ENCODE data around the gene ADGRA1. TPM values are rescaled to one million over a fixed set of nuclear protein-coding genes. Genes with fewer than 3 reads are reported as not detected.

Gene ADGRA1
- polyA plus RNA-seq, 4 donors, result 1.2 to 1.9 (median 1.5) TPM

GRCh38 chr10:133055470-133055869, 32.3 kb upstream of the ADGRA1 start:
- no peak for DNase-seq (ENCODE audit: low read depth in 4 of 4, low spot score in 3 of 4)

- no peak for DNase-seq (ENCODE audit: low read depth in 4 of 4, low spot score in 3 of 4)
These were observed 31.7 kb upstream of the ADGRA1 start for GRCh38 chr10:133056001-133056400.

- DNase-seq (ENCODE audit: low read depth in 4 of 4, low spot score in 3 of 4), result no peak
These were observed 31.0 kb upstream of the ADGRA1 start for GRCh38 chr10:133056651-133057178.

GRCh38 chr10:133058331-133059092, 29.2 kb upstream of the ADGRA1 start:
- no peak for DNase-seq (ENCODE audit: low read depth in 4 of 4, low spot score in 3 of 4)

- no peak for DNase-seq (ENCODE audit: low read depth in 4 of 4, low spot score in 3 of 4)
These were observed 28.6 kb upstream of the ADGRA1 start for GRCh38 chr10:133059093-133059470.

- no peak for DNase-seq (ENCODE audit: low read depth in 4 of 4, low spot score in 3 of 4)
These were observed 28.2 kb upstream of the ADGRA1 start for GRCh38 chr10:133059571-133059970.

- no peak for DNase-seq (ENCODE audit: low read depth in 4 of 4, low spot score in 3 of 4)
These were observed 27.7 kb upstream of the ADGRA1 start for GRCh38 chr10:133060022-133060421.

GRCh38 chr10:133060466-133060865, 27.3 kb upstream of the ADGRA1 start:
- no peak for DNase-seq (ENCODE audit: low read depth in 4 of 4, low spot score in 3 of 4)

GRCh38 chr10:133060881-133061280, 26.8 kb upstream of the ADGRA1 start:
- DNase-seq (ENCODE audit: low read depth in 4 of 4, low spot score in 3 of 4), result no peak

- no peak for DNase-seq (ENCODE audit: low read depth in 4 of 4, low spot score in 3 of 4)
These were observed 26.3 kb upstream of the ADGRA1 start for GRCh38 chr10:133061296-133062038.

- DNase-seq (ENCODE audit: low read depth in 4 of 4, low spot score in 3 of 4), result no peak
These were observed 25.6 kb upstream of the ADGRA1 start for GRCh38 chr10:133062085-133062484.

GRCh38 chr10:133062635-133063034, 25.1 kb upstream of the ADGRA1 start:
- no peak for DNase-seq (ENCODE audit: low read depth in 4 of 4, low spot score in 3 of 4)

- no peak for DNase-seq (ENCODE audit: low read depth in 4 of 4, low spot score in 3 of 4)
These were observed 20.3 kb upstream of the ADGRA1 start for GRCh38 chr10:133067149-133068105.

GRCh38 chr10:133068111-133069032, 19.4 kb upstream of the ADGRA1 start:
- no peak for DNase-seq (ENCODE audit: low read depth in 4 of 4, low spot score in 3 of 4)

GRCh38 chr10:133069033-133069525, 18.6 kb upstream of the ADGRA1 start:
- no peak for DNase-seq (ENCODE audit: low read depth in 4 of 4, low spot score in 3 of 4)

GRCh38 chr10:133070405-133070804, 17.3 kb upstream of the ADGRA1 start:
- DNase-seq (ENCODE audit: low read depth in 4 of 4, low spot score in 3 of 4), result no peak

GRCh38 chr10:133070810-133071209, 16.9 kb upstream of the ADGRA1 start:
- no peak for DNase-seq (ENCODE audit: low read depth in 4 of 4, low spot score in 3 of 4)

GRCh38 chr10:133071733-133072132, 16.0 kb upstream of the ADGRA1 start:
- no peak for DNase-seq (ENCODE audit: low read depth in 4 of 4, low spot score in 3 of 4)

- no peak for DNase-seq (ENCODE audit: low read depth in 4 of 4, low spot score in 3 of 4)
These were observed 15.5 kb upstream of the ADGRA1 start for GRCh38 chr10:133072196-133072595.

All from right renal pelvis (tissue), 4 donors.